SK-N-SH (cell line): ENCODE data around the gene MLXIPL. TPM values are rescaled to one million over a fixed set of nuclear protein-coding genes. Genes with fewer than 3 reads are reported as not detected.

Source experiments
- CTCF ChIA-PET: fragments of 300-600, 350-600 bp; formaldehyde crosslinking; extraction: SDS; loops from one replicate; lab custom pipeline; 2021; lab: Yijun Ruan, JAX
- POLR2A ChIA-PET: fragments of 350-600 bp; sonication (Branson Sonifier 250); formaldehyde crosslinking; extraction: SDS; loops from one replicate; lab custom pipeline; 2020; ENCODE audit warnings: antibody characterized with exemption, inconsistent platforms; lab: Yijun Ruan, JAX
- DNase-seq: peaks from one replicate; pipeline ENCODE4 v3.0.0; 2012
- H2AFZ ChIP-seq: fragments of 200-600 bp; sonication (generic); 2 replicates; pipeline ENCODE4 v1.8.1; 2016; ENCODE audit warnings: antibody characterized with exemption, mild to moderate bottlenecking, low read depth
- H3F3A ChIP-seq: fragments of 200-600 bp; sonication (generic); replicated peaks from 2 replicates; pipeline ENCODE3; 2016; ENCODE audit warnings: antibody characterized with exemption, mild to moderate bottlenecking; ENCODE audit not compliant: insufficient read depth
- H3K27ac ChIP-seq, 2 experiments: fragments of 200-500 bp in 1 of 2; fragments of 200-600 bp in 1 of 2; sonication (Bioruptor generic) in 1 of 2; sonication (generic), shearing (Covaris generic) in 1 of 2; 2 replicates each; pipeline versions ENCODE4 v1.5.1 to v1.6.1; 2014 to 2016; ENCODE audit warnings: low read depth in 2 of 2, inconsistent platforms in 1 of 2, low read length in 1 of 2, mild to moderate bottlenecking in 1 of 2, mixed read lengths in 1 of 2
- H3K27me3 ChIP-seq: fragments of 200-600 bp; sonication (generic), shearing (Covaris generic); 2 replicates; pipeline ENCODE4 v1.6.1; 2016; ENCODE audit warnings: mixed run types; ENCODE audit not compliant: insufficient read depth
- H3K36me3 ChIP-seq, 2 experiments: fragments of 200-500 bp in 1 of 2; fragments of 200-600 bp in 1 of 2; sonication (Bioruptor generic) in 1 of 2; sonication (generic) in 1 of 2; replicated peaks in 1 of 2; 2 replicates each; pipeline versions ENCODE3 to v1.5.1; 2014 to 2016; ENCODE audit warnings: low read length in 1 of 2, mild to moderate bottlenecking in 1 of 2; ENCODE audit not compliant: insufficient read depth in 2 of 2, control insufficient read depth in 1 of 2
- H3K4me1 ChIP-seq, 2 experiments: fragments of 200-500 bp in 1 of 2; fragments of 200-600 bp in 1 of 2; sonication (Bioruptor generic) in 1 of 2; sonication (generic), shearing (Covaris generic) in 1 of 2; 2 replicates each; pipeline versions ENCODE4 v1.5.1 to v1.6.1; 2014 to 2016; ENCODE audit warnings: low read depth in 1 of 2, low read length in 1 of 2, mixed run types in 1 of 2; ENCODE audit not compliant: insufficient read depth in 2 of 2, control insufficient read depth in 1 of 2
- H3K4me2 ChIP-seq: fragments of 200-600 bp; sonication (generic), shearing (Covaris generic); 2 replicates; pipeline ENCODE4 v1.6.1; 2017; ENCODE audit warnings: mixed run types
- H3K4me3 ChIP-seq, 2 experiments: fragments of 200-500 bp in 1 of 2; fragments of 200-600 bp in 1 of 2; sonication (Bioruptor generic) in 1 of 2; sonication (generic), shearing (Covaris generic) in 1 of 2; 2 replicates each; pipeline versions ENCODE4 v1.5.1 to v1.8.1; 2014 to 2016; ENCODE audit warnings: low read depth in 2 of 2, inconsistent platforms in 1 of 2, low read length in 1 of 2, mild to moderate bottlenecking in 1 of 2, mixed read lengths in 1 of 2, moderate library complexity in 1 of 2
- H3K79me2 ChIP-seq: fragments of 200-600 bp; sonication (generic); 2 replicates; pipeline ENCODE4 v1.8.1; 2017; ENCODE audit warnings: mild to moderate bottlenecking; ENCODE audit not compliant: insufficient read depth
- H3K9ac ChIP-seq: fragments of 200-600 bp; sonication (generic); 2 replicates; pipeline ENCODE4 v1.6.1; 2017; ENCODE audit warnings: mixed run types
- H3K9me2 ChIP-seq: fragments of 200-600 bp; sonication (generic); 2 replicates; pipeline ENCODE4 v1.6.1; 2017; ENCODE audit warnings: mixed run types
- H3K9me3 ChIP-seq: fragments of 200-600 bp; sonication (generic); 2 replicates; pipeline ENCODE4 v1.6.1; 2017; ENCODE audit warnings: mixed run types, mild to moderate bottlenecking, moderate library complexity
- H4K20me1 ChIP-seq: fragments of 200-600 bp; sonication (generic); 2 replicates; pipeline ENCODE4 v1.6.1; 2017; ENCODE audit warnings: mild to moderate bottlenecking, mixed run types; ENCODE audit not compliant: insufficient read depth
- ELF1 ChIP-seq: IDR thresholded peaks from 2 replicates; pipeline ENCODE4 v1.4.0; 2012
- GABPA ChIP-seq: IDR thresholded peaks from 2 replicates; pipeline ENCODE4 v1.4.0; 2012; ENCODE audit warnings: low read depth, mild to moderate bottlenecking
- IRF3 ChIP-seq: fragments of 150-350 bp; IDR thresholded peaks from 2 replicates; pipeline ENCODE4 v1.6.1; 2016; ENCODE audit warnings: mild to moderate bottlenecking, low read depth, low read length
- MXI1 ChIP-seq: IDR thresholded peaks from 2 replicates; pipeline ENCODE4 v1.6.1; 2012; ENCODE audit warnings: mild to moderate bottlenecking, low read depth, low read length, improper control_type of control experiment
- NFIC ChIP-seq: IDR thresholded peaks from 2 replicates; pipeline ENCODE4 v1.4.0; 2012; ENCODE audit warnings: borderline replicate concordance
- NRF1 ChIP-seq: IDR thresholded peaks from 2 replicates; pipeline ENCODE4 v1.6.1; 2012; ENCODE audit warnings: low read depth, mild to moderate bottlenecking, low read length
- PBX3 ChIP-seq: IDR thresholded peaks from 2 replicates; pipeline ENCODE4; 2012
- RCOR1 ChIP-seq: fragments of 150-350 bp; IDR thresholded peaks from 2 replicates; pipeline ENCODE4 v1.6.1; 2017; ENCODE audit warnings: antibody characterized with exemption, low read length
- REST ChIP-seq: IDR thresholded peaks from 2 replicates; pipeline ENCODE4 v1.6.1; 2012; ENCODE audit warnings: mild to moderate bottlenecking, low read depth, low read length, moderate library complexity
- RFX5 ChIP-seq: IDR thresholded peaks from 2 replicates; pipeline ENCODE4 v1.6.1; 2012; ENCODE audit warnings: mild to moderate bottlenecking, improper control_type of control experiment, low read length
- RXRA ChIP-seq: IDR thresholded peaks from 2 replicates; pipeline ENCODE4 v1.4.0; 2012; ENCODE audit warnings: low read depth, mild to moderate bottlenecking, borderline replicate concordance
- SIN3A ChIP-seq: IDR thresholded peaks from 2 replicates; pipeline ENCODE4 v1.6.1; 2012; ENCODE audit warnings: low read depth, mild to moderate bottlenecking, low read length, moderate library complexity, borderline replicate concordance
- TEAD4 ChIP-seq: IDR thresholded peaks from 2 replicates; pipeline ENCODE4 v1.4.0; 2012; ENCODE audit warnings: mild to moderate bottlenecking, borderline replicate concordance; ENCODE audit not compliant: insufficient read depth
- USF1 ChIP-seq: IDR thresholded peaks from 2 replicates; pipeline ENCODE4 v1.4.0; 2012; ENCODE audit warnings: low read depth, borderline replicate concordance
- ZBTB33 ChIP-seq: IDR thresholded peaks from 2 replicates; pipeline ENCODE4 v1.4.0; 2012; ENCODE audit warnings: low read depth, borderline replicate concordance
- WGBS: methylation state at CpG from one replicate; pipeline ENCODE4 v1.1.6; 2017; ENCODE audit warnings: low lambda C conversion rate; 5-methylcytosine and 5-hydroxymethylcytosine counted together
- polyA plus RNA-seq, 3 experiments: library from polyadenylated mRNA; depleted of rRNA; stranded (reverse); fragments of >200 nt; gene quantifications; 2 replicates each; pipeline ENCODE4 v1.2.3, GENCODE V29; 2012

The MLXIPL gene
- polyA plus RNA-seq (2012; rRNA removed): 0.21 and 0.32 TPM in 2 replicates
- 0.03 and 0.05 TPM in 2 replicates for polyA plus RNA-seq (2012; cell fraction: cytosol; rRNA removed)
- polyA plus RNA-seq (2012; cell fraction: nucleus; rRNA removed): 1.3 and 1.8 TPM in 2 replicates

- peaks cover 50% of the 10 kb centered on the region for H3K27me3 ChIP-seq
- H3F3A ChIP-seq: no peaks in the 10 kb centered on the region
- no peaks in the 10 kb centered on the region for H3K36me3 ChIP-seq
- TF ChIP-seq NRF1 (peak; percentile 49; the same call in 1 of the 2 replicates), PBX3 (no peak), RXRA (no peak), MXI1 (peak; percentile 55; the same call in 1 of the 2 replicates)
- H3K9me3 ChIP-seq: no peaks in the 10 kb centered on the region
- peak; percentile 100 for DNase-seq
- no peaks in the 10 kb centered on the region for H3K9me2 ChIP-seq
- WGBS: 41% methylated on average over 39 of the region's 80 CpGs
- H3K4me3 ChIP-seq: peak within 1 kb of the TSS; percentile 48 to 61
- POLR2A ChIA-PET: interaction anchor here (0.5 kb wide), 2 partner anchors 47 to 549 kb away, joined by 3 read pairs; no protein-coding TSS in a partner anchor
- no peaks in the 10 kb centered on the region for H4K20me1 ChIP-seq
- no peak within 1 kb of the TSS for H3K9ac ChIP-seq
- peak within 1 kb of the TSS; percentile 86; the same call in 1 of the 2 replicates for H2AFZ ChIP-seq
- peak within 1 kb of the TSS; percentile 96 for H3K4me2 ChIP-seq
- no peak within 1 kb of the TSS for H3K27ac ChIP-seq
- H3K79me2 ChIP-seq: no peaks in the 10 kb centered on the region
- no peaks in the 10 kb centered on the region; a peak in 1 of 4 replicates for H3K4me1 ChIP-seq
- CTCF ChIA-PET: interaction anchor here (0.5 to 19.5 kb wide), 7 partner anchors 18 to 120 kb away, joined by 3 to 235 read pairs (median 3); no protein-coding TSS in a partner anchor
Observed at GRCh38 chr7:73623798-73624668, at the start of gene MLXIPL. TSS of gene MLXIPL (minus strand) at chr7:73624522. CDS start at chr7:73624492, 30 bp downstream.

GRCh38 chr7:73671857-73672445, 47.6 kb upstream of the MLXIPL start:
- Histone ChIP-seq H3K9ac (no peak overlapping the region), H3K4me2 (no peak overlapping the region), H3K27ac (no peak overlapping the region), H4K20me1 (no peaks in the 10 kb centered on the region), H3F3A (no peaks in the 10 kb centered on the region), H3K79me2 (0 out of 2 replicates have a peak, but pooled peaks cover 4% of the 10 kb centered on the region), H3K27me3 (no peaks in the 10 kb centered on the region), H3K4me3 (no peak overlapping the region), H3K9me2 (no peaks in the 10 kb centered on the region), H3K9me3 (no peaks in the 10 kb centered on the region), H3K4me1 (peaks cover 0 to 8% of the 10 kb centered on the region in 2 experiments; a peak in 1 of 4 replicates), H2AFZ (no peak overlapping the region), H3K36me3 (peaks cover 0 to 2% of the 10 kb centered on the region in 2 experiments)
- ChIA-PET CTCF (interaction anchor here (0.8 to 5.7 kb wide), 4 partner anchors 29 to 65 kb away, joined by 3 to 30 read pairs (median 17); no protein-coding TSS in a partner anchor), POLR2A (no interaction called here)
- 98% methylated on average over 15 of the region's 15 CpGs for WGBS
- no peak for DNase-seq
- TF ChIP-seq REST (no peak), ELF1 (no peak), TEAD4 (no peak), GABPA (no peak), RFX5 (no peak), ZBTB33 (no peak), RCOR1 (no peak), NFIC (no peak), IRF3 (no peak), USF1 (no peak), SIN3A (no peak)
